GM13976 (cell line): Measurements from ENCODE around the gene IGF2BP2.

Experiments
- DNase-seq: peaks from one replicate; pipeline ENCODE4 v3.0.0; 2012; ENCODE audit warnings: low spot score
- CTCF ChIP-seq: IDR thresholded peaks from 2 replicates; pipeline ENCODE4 v1.5.1; 2012; ENCODE audit warnings: borderline replicate concordance, mild to moderate bottlenecking; ENCODE audit not compliant: insufficient read depth; ENCODE audit errors: extremely low read depth, missing control alignments, control extremely low read depth
- in situ Hi-C: fragments of 300-500 bp; cut with MboI; formaldehyde crosslinking; loops from one replicate; pipeline ENCODE4 v1.12.0; 2022; ENCODE audit warnings: low sequenced_read_pairs, mixed read lengths, inconsistent platforms; ENCODE audit not compliant: unreplicated experiment

Gene IGF2BP2

GRCh38 chr3:185784317-185784716, 40.5 kb downstream of the IGF2BP2 start:
- in situ Hi-C loops, result no loop called here
- DNase-seq, result no peak
- no peak for TF ChIP-seq CTCF

- no peak for TF ChIP-seq CTCF
- in situ Hi-C loops, result no loop called here
- no peak for DNase-seq
Observed at GRCh38 chr3:185781759-185782158, 43.1 kb downstream of the IGF2BP2 start.

GRCh38 chr3:185779461-185779860, 45.4 kb downstream of the IGF2BP2 start:
- no peak for TF ChIP-seq CTCF
- in situ Hi-C loops, result no loop called here
- DNase-seq, result no peak

GRCh38 chr3:185778821-185779220, 46.0 kb downstream of the IGF2BP2 start:
- no peak for TF ChIP-seq CTCF
- no peak for DNase-seq
- in situ Hi-C loops, result no loop called here

GRCh38 chr3:185778094-185778493, 46.7 kb downstream of the IGF2BP2 start:
- no peak for TF ChIP-seq CTCF
- no peak for DNase-seq
- in situ Hi-C loops, result no loop called here

GRCh38 chr3:185770109-185770508, 54.7 kb downstream of the IGF2BP2 start:
- no peak for TF ChIP-seq CTCF
- DNase-seq, result no peak
- in situ Hi-C loops, result no loop called here

- TF ChIP-seq CTCF, result peak; percentile 58
- DNase-seq, result peak; percentile 52
- in situ Hi-C loops, result loop anchor here (10.0 kb wide), 1 partner anchor 94 kb away; no protein-coding TSS in a partner anchor
Observed at GRCh38 chr3:185768578-185768982, 56.3 kb downstream of the IGF2BP2 start.
